ENCODE measurements around the gene KAT7. TPM values are rescaled to one million over a fixed set of nuclear protein-coding genes. Genes with fewer than 3 reads are reported as not detected.
A peak's percentile ranks its signal among the peaks of the same experiment; 100 is the strongest.

Gene KAT7
- total RNA-seq, 1 donor from 2014 or later = 12.4 TPM

DNA sequence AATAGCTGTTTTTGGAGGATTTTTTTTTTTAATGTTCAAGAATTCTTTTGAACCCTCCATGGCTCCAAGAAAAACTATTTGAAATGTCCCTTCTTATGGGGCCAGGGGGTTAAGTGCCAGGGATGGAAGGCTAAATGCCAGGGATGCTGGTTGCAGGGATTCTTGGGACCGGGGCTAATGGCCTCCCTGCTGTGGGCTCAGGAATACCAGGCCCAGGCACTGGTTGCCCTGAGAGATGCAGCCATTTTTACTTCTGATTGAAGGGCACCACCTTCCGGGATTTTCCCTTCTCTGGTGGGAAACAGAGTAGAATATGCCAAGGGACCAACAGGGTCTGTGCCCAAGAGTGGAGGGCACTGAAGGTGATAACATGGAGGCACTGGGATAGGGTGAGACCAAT, 10.9 kb upstream of the KAT7 start:
- TF ChIP-seq, protein P1, sequence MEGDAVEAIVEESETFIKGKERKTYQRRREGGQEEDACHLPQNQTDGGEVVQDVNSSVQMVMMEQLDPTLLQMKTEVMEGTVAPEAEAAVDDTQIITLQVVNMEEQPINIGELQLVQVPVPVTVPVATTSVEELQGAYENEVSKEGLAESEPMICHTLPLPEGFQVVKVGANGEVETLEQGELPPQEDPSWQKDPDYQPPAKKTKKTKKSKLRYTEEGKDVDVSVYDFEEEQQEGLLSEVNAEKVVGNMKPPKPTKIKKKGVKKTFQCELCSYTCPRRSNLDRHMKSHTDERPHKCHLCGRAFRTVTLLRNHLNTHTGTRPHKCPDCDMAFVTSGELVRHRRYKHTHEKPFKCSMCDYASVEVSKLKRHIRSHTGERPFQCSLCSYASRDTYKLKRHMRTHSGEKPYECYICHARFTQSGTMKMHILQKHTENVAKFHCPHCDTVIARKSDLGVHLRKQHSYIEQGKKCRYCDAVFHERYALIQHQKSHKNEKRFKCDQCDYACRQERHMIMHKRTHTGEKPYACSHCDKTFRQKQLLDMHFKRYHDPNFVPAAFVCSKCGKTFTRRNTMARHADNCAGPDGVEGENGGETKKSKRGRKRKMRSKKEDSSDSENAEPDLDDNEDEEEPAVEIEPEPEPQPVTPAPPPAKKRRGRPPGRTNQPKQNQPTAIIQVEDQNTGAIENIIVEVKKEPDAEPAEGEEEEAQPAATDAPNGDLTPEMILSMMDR (IDR thresholded peaks at IDR 0.05; ENCODE audit: insufficient read depth, low read length, severe bottlenecking) = no peak
- no peaks in the 10 kb centered on the region for H3K27me3 ChIP-seq (ENCODE audit: control insufficient read depth, insufficient read depth, low read length)
- no peak overlapping the region for H3K4me3 ChIP-seq (ENCODE audit: low read depth, low read length)
- FAIRE-seq (no peak), DNase-seq (ENCODE audit: low read depth) (no peak)
- no peaks in the 10 kb centered on the region for H3K36me3 ChIP-seq (ENCODE audit: control insufficient read depth, insufficient read depth, low read length)

GRCh38 chr17:49779156-49779738, 9.2 kb upstream of the KAT7 start:
- Histone ChIP-seq H3K4me3 (ENCODE audit: low read depth, low read length) (no peak overlapping the region), H3K27me3 (ENCODE audit: control insufficient read depth, insufficient read depth, low read length) (no peaks in the 10 kb centered on the region), H3K36me3 (ENCODE audit: control insufficient read depth, insufficient read depth, low read length) (no peaks in the 10 kb centered on the region)
- FAIRE-seq = no peak
- DNase-seq (ENCODE audit: low read depth) = no peak
- TF ChIP-seq, protein P1 (IDR thresholded peaks at IDR 0.05; ENCODE audit: insufficient read depth, low read length, severe bottlenecking) = no peak

- peak; percentile 84 for DNase-seq (ENCODE audit: low read depth)
- FAIRE-seq = peak; percentile 76
- TF ChIP-seq, protein P1 (IDR thresholded peaks at IDR 0.05; ENCODE audit: insufficient read depth, low read length, severe bottlenecking) = peak; percentile 66
- Histone ChIP-seq H3K36me3 (ENCODE audit: control insufficient read depth, insufficient read depth, low read length) (no peaks in the 10 kb centered on the region), H3K27me3 (ENCODE audit: control insufficient read depth, insufficient read depth, low read length) (no peaks in the 10 kb centered on the region), H3K4me3 (ENCODE audit: low read depth, low read length) (no peak overlapping the region)
These were observed 8.7 kb upstream of the KAT7 start for GRCh38 chr17:49779739-49780231.

DNA sequence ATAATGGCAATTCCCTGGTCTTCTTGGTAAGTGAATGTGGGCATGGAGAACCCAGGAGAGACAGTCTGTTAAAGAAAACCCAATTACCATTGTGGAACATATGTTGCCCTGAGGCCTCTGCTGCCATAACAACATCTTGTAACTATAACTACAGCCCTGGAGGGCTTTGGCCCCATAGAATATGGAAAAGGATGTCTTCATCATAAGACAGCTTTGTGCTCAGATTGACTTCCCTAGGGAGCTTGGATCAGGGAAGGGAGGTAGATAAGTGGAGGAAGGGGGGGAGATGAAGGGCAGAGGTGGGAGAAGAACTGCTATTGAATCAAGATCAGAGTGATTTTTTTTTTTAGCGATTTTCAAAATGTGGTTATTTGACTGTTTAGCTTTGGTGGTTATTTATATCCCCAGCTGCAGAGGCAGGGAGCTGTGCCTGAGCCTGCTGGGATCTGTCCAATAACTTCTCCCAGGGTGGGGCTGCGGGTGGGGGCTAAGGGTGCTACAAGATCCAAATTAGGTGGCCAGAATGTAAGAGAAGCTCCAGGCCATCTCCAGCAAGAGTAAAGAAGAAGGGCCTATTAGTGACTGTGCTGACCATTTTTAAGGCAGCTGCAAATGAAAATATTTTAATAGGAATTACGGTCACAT, 5.3 kb upstream of the KAT7 start:
- TF ChIP-seq, protein P1 (IDR thresholded peaks at IDR 0.05; ENCODE audit: insufficient read depth, low read length, severe bottlenecking) = no peak
- Histone ChIP-seq H3K4me3 (ENCODE audit: low read depth, low read length) (no peak overlapping the region), H3K27me3 (ENCODE audit: control insufficient read depth, insufficient read depth, low read length) (no peaks in the 10 kb centered on the region), H3K36me3 (ENCODE audit: control insufficient read depth, insufficient read depth, low read length) (no peaks in the 10 kb centered on the region)
- no peak for FAIRE-seq
- no peak for DNase-seq (ENCODE audit: low read depth)

GRCh38 chr17:49783791-49784190, 4.7 kb upstream of the KAT7 start:
- DNase-seq (ENCODE audit: low read depth) = no peak
- Histone ChIP-seq H3K4me3 (ENCODE audit: low read depth, low read length) (no peak overlapping the region), H3K27me3 (ENCODE audit: control insufficient read depth, insufficient read depth, low read length) (no peaks in the 10 kb centered on the region), H3K36me3 (ENCODE audit: control insufficient read depth, insufficient read depth, low read length) (no peaks in the 10 kb centered on the region)
- no peak for FAIRE-seq
- TF ChIP-seq, protein P1 (IDR thresholded peaks at IDR 0.05; ENCODE audit: insufficient read depth, low read length, severe bottlenecking) = no peak
